Activated T-cell treated with anti-CD3 and anti-CD28 coated beads, Interleukin-2, amount 50 U/mL, for 1 hour (primary cell): ENCODE results near the gene LRCOL1.

Experiments used
- DNase-seq: peaks from one replicate; pipeline ENCODE4 v3.0.0-alpha.2; 2020

The LRCOL1 gene

DNA sequence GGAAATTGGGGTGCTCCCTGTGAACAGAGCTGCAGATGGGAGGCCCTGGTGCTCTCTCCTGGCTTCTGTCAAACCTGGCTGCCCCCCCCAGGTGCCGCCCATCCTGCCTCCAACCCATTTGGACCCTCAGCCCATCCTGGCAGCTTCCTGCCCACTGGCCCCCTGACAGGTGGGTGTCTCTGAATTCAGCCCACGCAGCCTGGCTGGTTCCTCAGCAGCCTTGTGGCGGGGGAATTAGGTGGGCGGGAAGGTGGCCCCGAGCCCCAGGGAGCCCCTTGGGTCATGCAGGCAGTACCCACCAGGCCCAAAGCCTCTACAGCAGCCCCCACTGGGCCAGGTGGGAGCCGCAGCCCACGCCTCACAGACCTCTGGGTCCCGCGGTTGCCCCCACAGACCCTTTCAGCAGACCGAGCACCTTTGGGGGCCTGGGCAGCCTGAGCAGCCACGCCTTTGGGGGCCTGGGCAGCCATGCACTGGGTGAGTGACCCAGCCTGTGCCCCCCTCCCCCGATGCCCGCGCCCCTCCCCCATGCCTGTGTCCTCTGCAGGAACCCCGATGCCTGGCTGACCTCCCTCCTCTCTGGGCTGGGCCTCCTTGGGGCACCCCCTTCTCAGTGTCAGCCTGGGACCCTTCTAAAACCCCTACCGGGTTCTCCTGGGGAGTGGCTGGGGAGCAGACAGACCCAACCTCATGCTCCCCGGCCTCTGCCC lies 28.9 kb downstream of the LRCOL1 start:
- no peak for DNase-seq

DNA sequence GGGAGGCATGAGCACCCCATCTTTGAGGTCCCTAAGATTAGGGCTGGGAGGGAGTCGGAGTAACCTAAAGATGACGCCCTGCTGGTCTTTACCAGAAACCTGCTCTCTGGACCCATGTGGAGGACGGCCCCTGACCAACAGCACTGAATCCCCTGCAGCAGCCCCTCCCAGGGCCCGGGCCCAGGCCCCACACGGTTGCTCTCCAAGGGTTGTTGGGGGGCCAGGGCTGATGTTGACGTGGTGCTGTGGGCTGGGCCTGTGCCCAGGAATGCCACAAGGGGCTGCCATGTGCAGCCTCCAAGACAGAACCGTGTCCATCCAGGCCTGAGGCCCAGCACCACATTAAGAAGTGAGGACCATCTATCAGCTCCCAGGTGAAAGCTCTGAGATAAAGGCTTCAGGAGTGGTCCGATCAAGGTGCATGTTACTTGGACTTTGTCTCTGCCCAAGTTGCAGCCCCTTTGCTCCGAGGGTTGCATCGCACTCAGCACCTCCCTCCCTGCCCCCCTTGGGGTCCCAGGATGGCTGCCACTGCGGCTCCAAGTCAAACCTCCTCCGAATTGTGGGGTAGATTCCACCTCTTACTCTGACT lies 29.6 kb downstream of the LRCOL1 start:
- no peak for DNase-seq

DNA sequence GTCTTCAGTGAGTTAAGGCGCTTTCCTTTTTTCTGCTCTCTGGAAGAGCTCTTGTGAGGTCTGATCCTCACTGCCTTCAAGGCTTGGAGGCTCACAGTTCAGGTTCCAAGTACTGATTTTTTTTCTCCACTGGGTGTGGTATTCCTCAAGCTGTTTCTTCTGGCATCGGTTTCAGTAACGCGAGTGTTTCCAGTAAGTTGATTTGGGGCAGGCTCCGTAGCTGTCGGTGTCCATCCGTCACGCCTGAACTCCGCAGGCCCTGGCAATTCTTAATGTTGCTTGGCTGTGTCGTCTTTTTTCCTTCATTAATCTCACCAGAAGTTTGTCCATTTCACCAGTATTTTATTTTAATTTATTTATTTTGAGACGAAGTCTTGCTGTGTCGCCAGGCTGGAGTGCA lies 30.6 kb downstream of the LRCOL1 start:
- DNase-seq, result no peak

DNA sequence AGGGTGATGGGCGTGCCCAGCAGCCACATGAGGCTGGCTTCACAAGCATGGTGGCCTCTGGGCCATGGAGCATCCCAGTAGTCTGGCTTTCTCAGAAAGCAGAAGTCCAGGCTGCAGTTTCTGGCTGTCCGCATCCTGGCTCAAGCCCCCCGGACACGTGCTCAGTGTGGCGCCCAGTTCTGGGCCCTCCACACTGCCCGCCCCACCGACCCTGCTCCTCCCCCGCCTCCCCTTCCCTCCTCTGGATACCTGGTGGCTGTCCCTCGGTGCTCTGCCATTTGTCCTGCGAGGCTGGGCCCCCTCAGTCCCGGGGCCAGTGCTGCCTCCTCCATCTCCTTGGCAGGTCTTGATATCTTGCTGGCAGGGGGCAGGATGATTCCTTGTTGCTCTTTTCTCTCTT lies 31.6 kb downstream of the LRCOL1 start:
- DNase-seq, result no peak

DNA sequence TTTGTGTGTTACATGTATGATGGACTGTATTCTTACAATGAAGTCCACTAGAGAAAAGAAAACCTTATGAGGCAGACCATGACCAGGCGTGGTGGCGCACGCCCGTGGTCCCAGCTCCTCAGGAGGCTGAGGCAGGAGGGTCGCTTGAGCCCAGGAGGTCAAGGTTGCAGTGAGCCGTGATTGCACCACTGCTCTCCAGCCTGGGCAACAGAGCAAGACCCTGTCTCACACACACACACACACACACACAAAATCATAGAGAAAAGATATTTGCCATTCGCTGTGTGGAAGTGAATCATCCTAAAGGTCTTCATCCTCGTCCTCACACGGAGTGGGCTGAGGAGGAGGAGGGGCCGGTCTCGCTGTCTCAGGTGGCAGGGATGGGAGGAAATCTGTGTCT lies 32.3 kb downstream of the LRCOL1 start:
- no peak for DNase-seq

DNA sequence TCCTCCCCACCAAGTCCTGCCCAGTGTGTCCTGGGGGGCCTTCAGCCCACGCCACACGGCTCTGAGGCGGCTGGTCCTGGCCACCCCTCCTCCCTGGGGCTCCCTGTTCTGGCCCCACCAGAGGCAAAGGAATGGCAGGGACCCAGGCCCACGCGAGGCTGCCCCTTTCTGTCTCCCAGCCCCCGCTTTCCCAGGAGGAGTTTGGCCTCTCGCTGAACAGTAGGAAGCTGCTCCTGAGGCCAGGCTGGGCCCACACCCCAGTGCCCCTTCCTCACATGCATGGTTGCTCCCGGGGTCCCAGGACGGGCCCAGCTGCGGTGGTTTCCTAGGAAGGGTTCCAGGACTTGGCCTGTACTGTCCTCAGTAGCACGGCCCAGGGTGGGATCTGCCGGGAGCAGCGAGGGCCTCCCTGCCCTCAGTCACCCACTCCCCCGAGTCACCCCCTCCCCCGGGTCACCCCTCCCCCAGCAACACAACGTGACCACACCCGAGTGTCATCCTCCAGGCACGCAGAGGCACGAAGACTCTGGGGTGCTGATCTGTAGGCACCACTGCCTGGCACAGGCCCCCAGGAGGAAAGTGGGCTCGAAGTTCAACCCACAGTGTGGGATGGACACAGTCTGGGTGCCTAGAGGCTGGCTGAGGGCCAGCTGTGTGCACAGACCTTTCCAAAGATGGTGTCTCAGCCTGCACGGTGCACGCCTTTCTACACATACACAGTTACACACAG lies 33.0 kb downstream of the LRCOL1 start:
- DNase-seq, result no peak

DNA sequence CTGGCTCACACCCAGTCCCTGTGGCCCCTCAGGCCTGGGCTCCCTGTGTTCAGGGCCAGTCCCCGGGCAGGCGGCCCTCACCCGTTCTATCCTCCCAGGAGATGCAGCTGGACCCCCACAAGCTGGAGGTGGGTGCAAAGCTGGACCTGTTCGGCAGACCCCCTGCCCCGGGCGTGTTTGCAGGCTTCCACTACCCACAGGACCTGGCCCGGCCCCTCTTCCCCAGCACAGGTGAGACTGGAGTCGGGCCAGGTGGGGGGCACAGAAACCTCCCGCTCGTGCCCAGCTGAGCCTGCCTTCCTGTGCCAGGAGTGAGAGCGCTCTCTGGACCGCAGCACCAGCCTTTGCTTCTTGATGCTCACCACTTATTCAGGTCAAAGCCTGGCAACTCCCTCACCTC lies 33.7 kb downstream of the LRCOL1 start:
- DNase-seq, result no peak

DNA sequence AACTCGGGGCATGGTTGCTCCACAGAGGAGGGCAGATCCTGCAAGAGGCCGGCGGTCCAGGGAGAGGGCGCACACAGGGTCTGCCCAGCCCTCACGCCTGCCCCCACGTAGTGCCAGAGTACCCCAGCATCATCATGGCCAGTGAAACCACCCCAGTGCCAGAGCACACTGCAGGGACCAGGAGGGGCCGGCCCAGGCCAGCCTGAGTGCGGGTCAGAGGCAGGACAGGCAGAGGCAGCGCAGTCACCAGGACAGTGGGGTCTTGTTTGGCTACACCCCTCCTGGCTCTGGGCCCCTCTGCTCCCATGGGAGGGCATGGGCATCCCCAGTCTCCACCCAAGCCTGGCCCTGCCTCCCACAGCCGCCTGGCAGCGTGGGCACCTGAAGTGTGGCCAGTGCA lies 34.7 kb downstream of the LRCOL1 start:
- DNase-seq, result no peak

DNA sequence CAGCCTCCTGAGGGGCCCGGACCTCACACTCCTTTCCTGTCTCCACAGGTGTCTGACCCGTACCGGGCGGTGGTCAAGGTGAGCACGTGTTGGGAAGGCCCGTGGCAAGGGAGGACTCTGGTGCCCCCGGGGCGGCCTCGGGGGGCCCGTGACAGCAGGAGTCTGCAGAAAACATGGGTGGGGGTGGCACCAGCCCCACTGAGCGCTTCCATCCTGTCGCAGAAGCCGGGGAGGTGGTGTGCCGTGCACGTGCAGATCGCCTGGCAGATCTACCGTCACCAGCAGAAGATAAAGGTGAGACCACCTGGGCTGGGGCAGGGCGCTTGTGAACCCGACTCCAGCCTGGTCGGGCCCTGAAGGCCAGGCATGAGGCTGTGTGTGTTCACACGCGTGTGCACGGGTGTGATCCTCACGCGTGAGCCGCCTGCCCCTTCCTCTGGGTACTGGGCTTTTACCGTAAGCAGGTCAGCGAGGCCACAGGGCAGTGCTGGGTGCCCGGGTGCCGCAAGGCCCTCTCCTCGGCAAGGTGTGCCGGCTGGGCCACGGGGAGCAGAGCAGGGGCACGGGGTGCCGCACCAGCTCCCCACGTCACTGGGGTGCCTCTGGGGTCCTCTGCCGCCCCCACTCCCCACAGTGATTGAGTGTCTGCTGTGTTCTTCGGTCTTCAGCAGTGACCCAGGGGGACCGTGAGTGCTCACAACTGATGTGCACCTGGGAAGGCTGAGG lies 35.9 kb downstream of the LRCOL1 start:
- no peak for DNase-seq

DNA sequence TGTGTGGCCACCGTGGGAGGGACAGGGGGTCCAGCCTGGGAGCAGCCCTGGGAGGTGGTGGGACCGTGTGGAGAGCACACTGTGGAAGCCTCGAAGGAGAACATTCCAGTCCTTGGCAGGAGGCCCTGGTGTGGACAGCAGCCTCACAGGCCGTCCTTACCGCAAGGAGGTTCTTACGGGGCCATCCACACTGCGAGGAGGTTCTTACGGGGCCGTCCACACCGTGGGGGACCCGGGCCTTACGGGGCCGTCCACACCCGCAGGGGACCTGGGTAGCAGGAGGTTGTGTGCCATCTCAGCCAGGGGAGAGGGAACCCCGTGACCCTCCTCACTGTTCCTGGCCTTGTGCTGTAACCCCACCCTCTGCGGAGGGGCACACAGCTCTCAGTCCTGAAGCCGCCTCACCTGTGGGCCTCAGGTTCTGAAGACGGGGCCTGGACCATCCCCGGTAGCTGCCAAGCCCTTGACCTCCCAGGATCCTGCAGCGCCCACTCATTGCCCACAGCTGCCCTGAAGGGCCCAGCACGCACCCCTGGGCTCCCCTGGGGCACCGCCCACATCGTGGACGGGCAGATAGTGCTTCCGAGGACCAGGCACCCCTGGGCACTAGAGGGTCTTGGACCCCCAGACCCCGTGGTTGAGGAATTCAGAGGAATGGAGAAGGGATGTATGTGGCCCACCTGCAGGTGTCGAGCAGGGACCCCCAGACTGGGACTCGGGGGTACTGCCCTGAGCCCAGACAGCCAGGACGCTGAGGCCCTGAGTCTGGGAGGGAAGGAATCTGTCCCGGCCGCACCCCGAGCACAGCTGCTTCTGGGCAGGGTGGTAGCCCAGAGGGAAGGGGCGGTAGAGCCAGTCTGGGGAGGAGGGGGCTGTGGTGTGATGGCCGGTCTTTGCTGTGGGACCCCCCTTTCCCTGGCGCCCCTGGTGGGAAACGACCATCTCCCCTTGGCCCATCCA lies 37.3 kb downstream of the LRCOL1 start:
- no peak for DNase-seq

DNA sequence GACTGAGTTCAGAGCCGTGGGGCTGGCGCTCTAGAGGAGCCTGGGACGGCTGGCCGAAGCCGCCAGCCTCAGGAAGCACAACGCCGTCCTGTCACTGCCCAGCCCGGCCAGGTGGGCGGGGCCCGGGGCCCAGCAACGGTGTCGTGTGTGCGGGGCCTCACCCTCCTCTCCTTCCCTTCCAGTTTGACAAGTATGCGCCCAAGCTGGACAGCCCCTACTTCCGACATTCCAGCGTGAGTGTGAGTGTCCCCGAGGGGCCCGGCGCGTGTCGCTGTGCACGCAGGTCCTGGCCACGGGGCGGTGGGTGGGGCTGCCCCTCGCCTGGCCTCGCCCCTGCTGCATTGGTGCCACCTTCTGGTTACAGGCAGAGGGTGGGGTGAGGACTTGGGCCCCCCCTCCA lies 38.3 kb downstream of the LRCOL1 start:
- no peak for DNase-seq

DNA sequence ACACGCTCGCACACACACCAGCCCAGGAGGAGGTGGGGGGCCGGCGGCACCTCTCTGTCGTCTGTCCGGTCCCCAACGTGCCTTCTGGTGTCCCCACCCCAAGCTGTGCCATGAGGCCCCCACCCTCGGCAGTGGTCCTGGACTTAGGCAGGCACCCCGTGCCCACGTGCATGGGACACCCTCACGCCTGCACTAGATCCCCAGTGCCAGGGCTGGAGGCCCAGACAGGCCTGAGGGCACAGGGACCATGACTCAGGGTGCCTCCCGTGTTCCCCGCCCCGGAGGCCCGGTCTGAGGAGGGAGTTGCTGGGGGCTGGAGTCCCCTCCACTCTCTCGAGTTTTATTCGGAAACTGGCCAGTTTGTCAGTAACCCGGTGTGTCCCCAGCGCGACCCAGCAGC lies 38.8 kb downstream of the LRCOL1 start:
- DNase-seq, result no peak

DNA sequence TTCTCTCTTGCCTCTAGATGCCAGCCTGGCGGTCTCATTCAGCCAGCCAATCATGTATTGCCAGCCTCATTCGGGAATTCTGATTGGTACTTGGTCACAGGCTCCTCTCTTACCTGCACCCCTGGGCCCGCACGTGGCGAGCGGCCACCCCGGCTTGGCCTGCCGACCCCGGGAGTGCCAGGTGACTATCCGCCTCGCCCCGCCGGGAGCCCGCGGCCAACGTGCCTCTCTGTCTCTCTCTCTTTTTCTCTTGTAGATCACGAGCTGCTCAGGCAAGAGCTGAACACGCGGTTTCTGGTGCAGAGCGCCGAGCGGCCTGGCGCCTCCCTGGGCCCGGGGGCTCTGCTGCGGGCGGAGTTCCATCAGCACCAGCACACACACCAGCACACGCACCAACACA lies 39.3 kb downstream of the LRCOL1 start:
- DNase-seq, result no peak

DNA sequence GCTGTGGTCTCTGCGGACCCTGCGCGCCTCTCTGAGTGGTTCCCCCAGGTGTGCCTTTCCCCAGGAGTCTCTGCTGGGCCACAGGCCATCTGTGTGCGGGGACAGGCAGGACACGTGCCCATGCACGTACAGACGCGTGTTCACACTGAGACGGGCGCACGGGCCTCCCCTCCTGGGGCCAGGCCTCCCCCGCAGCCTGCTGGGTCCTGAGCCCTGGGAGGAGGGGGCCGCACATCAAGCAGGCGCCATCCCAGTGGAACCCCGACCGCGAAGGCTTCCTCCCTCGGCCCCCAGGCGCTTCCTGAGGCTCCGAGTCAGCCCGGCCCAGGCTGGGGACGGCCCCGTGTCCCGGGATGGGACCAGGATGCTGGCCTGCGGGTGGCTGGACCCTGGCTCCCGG lies 39.7 kb downstream of the LRCOL1 start:
- DNase-seq, result no peak

DNA sequence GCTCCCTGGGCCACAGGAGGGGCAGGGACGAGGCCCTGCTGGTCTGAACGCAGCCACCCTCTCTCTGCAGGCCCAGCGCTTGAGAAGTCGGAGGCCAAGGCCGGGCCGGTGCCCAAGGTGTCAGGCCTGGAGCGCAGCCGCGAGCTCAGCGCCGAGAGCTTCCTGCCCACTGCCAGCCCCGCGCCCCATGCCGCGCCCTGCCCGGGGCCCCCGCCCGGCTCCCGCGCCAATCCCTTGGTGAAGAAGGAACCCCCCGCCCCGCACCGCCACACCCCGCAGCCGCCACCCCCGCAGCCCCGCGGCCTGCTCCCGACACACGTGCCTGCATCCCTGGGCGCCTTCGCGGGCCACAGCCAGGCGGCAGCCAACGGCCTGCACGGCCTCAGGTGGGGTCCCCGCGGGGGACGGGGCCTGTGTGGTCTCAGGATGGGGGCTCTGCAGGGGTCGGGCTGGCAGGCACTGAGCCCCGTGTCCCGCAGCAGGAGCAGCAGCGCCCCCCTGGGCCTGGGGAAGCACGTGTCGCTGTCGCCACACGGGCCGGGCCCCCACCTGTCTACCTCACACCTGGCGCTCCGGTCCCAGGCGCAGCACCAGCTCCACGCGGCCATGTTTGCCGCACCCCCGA lies 40.4 kb downstream of the LRCOL1 start:
- DNase-seq, result no peak

DNA sequence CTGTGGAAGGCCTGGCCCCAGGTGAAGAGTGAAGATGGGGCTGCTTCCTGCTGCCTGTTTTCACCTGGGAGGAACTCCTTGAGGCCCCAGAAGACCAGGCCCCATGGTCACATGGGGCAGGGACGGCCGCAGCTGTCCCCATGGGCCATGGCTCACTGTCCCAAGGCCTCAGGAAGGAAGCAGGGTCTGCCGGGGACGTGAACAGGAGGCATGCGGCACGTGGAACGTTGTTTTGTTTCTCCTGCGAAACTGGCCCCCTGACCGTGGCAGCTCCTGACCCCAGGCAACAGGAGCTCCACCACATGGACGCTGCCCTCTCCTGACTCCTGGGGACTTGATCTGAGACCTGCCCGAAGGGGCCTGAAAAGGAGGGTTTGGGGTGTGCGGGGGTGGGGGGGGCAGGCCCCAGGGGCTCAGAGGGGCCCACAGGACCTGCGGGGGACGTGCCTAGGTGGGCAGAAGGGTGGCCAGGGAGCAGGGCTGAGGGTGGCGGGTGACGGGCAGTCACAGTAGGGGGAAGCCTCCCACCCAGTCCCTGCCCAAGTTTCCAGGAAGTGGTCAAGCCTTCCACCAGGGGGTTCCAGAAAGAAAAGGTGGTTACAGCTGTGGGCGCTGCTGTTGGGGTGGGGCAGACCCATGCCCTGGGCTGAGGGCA lies 41.4 kb downstream of the LRCOL1 start:
- no peak for DNase-seq

DNA sequence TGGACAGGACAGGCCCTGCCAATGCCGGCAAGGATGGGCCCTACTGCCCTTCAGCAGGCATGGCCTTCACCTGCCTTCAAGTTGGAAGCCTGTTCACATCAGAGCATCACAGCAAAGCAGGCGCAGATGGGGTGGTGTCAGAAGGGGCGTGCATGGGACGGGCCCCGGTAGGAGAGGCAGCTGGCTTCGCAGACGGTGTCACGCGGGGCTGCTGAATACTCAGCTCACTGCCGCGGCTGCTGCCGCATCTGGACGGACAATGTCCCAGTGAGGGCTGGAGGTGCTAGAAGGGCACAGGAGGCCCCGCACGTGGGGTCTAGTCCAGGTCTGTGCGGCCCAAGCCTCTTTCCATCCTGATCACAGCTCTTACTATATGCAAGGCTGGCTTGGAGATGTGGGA lies 42.1 kb downstream of the LRCOL1 start:
- DNase-seq, result no peak

DNA sequence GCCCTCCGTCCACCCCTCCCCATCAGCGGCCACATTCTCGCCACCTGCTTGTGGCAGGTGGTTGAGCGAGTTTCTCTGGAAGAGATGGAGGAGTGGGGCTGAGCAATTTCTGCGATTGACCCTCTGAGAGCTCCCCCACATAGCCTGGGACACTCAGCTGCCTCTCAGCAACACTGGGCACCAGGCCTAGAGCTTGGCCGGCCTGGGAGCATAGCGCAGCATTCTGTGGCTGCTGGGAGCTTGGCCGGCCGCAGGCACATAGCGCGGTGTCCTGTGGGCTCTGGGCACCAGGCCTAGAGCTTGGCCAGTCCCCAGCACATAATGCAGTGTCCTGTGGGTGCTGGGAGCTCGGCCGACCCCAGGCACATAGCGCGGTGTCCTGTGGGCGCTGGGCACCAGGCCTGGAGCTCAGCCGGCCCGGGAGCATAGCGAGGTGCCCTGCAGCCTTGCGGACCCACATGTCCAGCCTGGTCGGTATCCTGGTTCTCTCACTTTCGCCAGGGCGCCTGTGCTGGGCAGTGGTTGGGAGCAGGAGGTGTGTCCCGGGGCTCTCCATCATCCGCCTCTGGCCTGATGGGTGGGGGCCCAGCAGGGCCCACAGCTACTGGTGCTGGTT lies 43.8 kb downstream of the LRCOL1 start:
- no peak for DNase-seq

DNA sequence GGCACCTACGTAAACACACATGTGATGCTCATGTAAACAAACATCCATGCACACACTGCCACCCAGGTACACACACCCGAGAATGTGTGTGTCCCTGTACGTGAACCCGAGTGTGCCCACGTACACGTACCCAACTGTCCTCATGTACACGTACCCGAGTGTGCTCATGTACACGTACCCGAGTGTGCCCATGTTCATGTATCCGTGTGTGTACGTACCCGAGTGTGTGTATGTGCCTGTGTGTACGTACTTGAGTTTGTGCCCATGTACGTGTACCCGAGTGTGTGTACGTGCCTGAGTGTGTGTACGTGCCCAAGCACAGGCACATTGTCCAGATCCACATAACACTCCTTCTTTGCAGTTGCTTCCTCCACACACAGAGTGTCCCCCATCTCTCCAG lies 45.0 kb downstream of the LRCOL1 start:
- DNase-seq, result no peak

DNA sequence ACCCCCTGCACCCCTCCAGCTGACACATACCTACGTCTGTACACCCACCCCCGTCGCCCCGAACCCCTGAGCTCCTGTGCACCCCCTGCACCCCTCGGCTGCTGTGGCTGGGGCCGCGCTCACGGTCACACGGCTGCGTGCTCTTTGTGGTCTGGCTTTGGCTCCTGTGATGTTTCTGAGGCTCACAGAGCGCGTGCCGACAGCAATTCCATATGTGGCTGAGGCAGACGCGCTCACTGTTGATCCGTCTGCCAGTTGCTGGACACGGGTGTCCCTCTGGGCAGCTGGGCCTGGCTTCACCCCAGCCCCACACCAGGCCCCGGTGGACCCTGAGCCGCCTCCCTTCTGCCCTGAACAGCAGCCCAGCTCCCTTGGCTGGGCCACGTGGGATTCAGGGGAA lies 46.5 kb downstream of the LRCOL1 start:
- DNase-seq, result no peak

DNA sequence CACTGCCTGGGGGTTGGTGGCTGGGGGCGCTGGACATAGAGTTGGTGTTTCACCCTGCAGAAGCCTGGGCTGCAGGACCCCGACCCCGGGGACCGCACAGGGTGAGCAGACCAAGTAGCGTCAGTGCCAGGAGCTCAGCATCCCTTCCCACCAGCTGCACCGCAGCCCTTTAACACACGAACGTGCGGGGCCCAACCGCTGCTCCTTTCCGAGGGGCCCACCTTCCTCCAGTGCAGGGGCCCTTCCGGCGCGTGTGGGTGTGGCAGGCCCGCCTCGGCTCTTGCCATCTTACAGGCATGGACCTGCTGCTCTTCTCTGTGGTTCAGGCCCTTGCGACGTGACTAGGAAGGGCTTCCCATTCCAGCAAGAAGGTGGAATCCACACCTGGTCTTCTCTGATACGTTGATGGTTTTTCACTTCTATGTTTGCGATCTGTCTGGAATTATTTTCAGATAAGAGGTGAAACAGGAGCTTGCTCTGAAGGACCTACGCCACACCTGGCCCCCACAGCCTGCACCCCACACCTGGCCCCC lies 47.8 kb downstream of the LRCOL1 start:
- DNase-seq, result no peak
